ENCODE results near the gene ART1. TPM values are rescaled to one million over a fixed set of nuclear protein-coding genes. Genes with fewer than 3 reads are reported as not detected.
"Not testable (repeated sequence)": the region's sequence is repeated elsewhere in the genome, so short reads cannot be mapped to it uniquely, and the experiment has no call there.

ART1 gene
- total RNA-seq, 1 donor from 2014 or later: not detected

DNA sequence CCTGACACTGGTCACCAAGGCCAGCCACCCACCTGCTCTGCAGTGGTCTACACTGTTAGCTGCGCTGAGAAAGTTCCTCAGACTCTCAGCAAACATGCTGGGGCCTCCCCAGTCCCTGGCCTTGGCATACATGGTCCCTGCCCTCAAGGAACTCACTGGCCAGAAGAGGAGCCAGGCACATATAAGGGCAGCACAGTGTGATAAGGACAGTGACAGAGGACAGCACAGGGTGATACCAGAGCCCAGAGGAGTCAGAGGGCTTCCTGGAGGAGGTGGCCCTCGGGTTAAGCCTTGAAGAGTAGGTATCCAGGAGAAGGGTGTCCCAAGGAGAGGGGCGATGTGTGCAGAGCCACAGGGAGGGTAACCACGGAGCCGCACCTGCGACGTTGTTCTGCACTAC lies 624 bp downstream of the ART1 start:
- Mint-ChIP-seq H3K27ac (ENCODE audit: unreplicated experiment) (no peak overlapping the region), H3K36me3 (ENCODE audit: unreplicated experiment) (peaks cover 3% of the 10 kb centered on the region), H3K4me1 (ENCODE audit: unreplicated experiment) (peaks cover 12% of the 10 kb centered on the region), H3K27me3 (ENCODE audit: unreplicated experiment) (peaks cover 33% of the 10 kb centered on the region), H3K9me3 (ENCODE audit: unreplicated experiment) (peaks cover 5% of the 10 kb centered on the region), H3K4me3 (ENCODE audit: unreplicated experiment) (no peak overlapping the region)
- DNase-seq (ENCODE audit: extremely low spot score, unreplicated experiment): no peak
- TF ChIP-seq CTCF (IDR thresholded peaks at IDR 0.05): no peak

DNA sequence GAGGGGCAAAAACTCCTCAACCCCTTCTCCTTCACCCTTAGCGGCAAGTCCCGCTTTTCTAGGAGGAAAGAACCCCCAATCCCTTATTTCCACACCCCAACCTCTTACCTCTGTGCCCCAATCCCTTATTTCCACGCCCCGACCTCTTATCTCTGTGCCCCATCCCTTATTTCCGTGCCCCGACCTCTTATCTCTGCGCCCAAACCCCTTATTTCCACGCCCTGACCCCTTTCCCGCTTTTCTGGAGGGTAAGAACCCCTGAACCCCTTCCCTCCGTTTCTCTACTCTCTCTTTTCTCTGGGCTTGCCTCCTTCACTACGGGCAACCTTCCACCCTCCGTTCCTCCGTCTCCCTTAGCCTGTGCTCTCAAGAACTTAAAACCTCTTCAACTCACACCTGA lies 3.9 kb downstream of the ART1 start:
- not testable (repeated sequence) for H3K36me3 Mint-ChIP-seq (ENCODE audit: unreplicated experiment); H3K4me3 Mint-ChIP-seq (ENCODE audit: unreplicated experiment); H3K27ac Mint-ChIP-seq (ENCODE audit: unreplicated experiment); H3K4me1 Mint-ChIP-seq (ENCODE audit: unreplicated experiment); H3K9me3 Mint-ChIP-seq (ENCODE audit: unreplicated experiment); DNase-seq (ENCODE audit: extremely low spot score, unreplicated experiment)
- peaks cover 37% of the 10 kb centered on the region for H3K27me3 Mint-ChIP-seq (ENCODE audit: unreplicated experiment)

GRCh38 chr11:3649374-3649773 lies 4.4 kb downstream of the ART1 start:
- H3K4me1 Mint-ChIP-seq (ENCODE audit: unreplicated experiment); H3K36me3 Mint-ChIP-seq (ENCODE audit: unreplicated experiment); H3K9me3 Mint-ChIP-seq (ENCODE audit: unreplicated experiment); H3K27ac Mint-ChIP-seq (ENCODE audit: unreplicated experiment); H3K4me3 Mint-ChIP-seq (ENCODE audit: unreplicated experiment); DNase-seq (ENCODE audit: extremely low spot score, unreplicated experiment): not testable (repeated sequence)
- H3K27me3 Mint-ChIP-seq (ENCODE audit: unreplicated experiment): peaks cover 37% of the 10 kb centered on the region

DNA sequence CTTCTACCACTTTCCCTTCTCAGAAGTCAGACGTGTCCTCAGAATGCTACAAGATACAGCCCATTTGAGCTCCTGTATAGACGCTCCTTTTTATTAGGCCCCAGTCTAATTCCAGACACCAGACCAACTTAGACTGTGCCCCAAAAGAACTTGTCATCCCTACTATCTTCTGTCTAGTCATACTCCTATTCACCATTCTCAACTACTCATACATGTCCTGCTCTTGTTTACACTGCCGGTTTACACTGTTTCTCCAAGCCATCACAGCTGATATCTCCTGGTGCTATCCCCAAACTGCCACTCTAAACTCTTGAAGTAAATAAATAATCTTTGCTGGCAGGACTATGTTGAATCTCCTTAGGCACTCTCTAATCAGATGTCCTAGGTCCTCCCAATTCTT lies 7.6 kb downstream of the ART1 start:
- H3K36me3 Mint-ChIP-seq (ENCODE audit: unreplicated experiment); H3K4me1 Mint-ChIP-seq (ENCODE audit: unreplicated experiment); H3K27ac Mint-ChIP-seq (ENCODE audit: unreplicated experiment); H3K9me3 Mint-ChIP-seq (ENCODE audit: unreplicated experiment); DNase-seq (ENCODE audit: extremely low spot score, unreplicated experiment); H3K4me3 Mint-ChIP-seq (ENCODE audit: unreplicated experiment): not testable (repeated sequence)
- peaks cover 35% of the 10 kb centered on the region for H3K27me3 Mint-ChIP-seq (ENCODE audit: unreplicated experiment)

DNA sequence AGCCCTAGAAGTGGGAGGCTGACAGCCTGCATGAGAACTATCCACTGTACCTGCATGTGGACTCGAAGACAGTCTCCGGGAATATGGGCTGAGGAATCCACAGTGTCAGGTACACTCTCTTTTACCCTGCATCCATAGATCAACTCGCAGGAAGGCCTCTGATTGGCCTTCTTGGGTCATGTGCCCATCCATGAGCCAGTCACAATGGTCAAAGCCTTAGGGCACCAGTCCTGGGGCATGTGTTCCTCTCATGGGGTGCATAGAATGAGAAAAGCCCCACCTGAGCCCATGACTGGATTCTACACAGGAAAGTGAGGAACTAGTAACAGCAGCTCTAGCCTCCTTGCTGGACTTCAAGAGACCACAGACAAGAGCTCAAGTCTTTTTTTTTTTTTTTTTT lies 10.6 kb downstream of the ART1 start:
- Mint-ChIP-seq H3K36me3 (ENCODE audit: unreplicated experiment) (no peaks in the 10 kb centered on the region), H3K4me1 (ENCODE audit: unreplicated experiment) (no peaks in the 10 kb centered on the region)

DNA sequence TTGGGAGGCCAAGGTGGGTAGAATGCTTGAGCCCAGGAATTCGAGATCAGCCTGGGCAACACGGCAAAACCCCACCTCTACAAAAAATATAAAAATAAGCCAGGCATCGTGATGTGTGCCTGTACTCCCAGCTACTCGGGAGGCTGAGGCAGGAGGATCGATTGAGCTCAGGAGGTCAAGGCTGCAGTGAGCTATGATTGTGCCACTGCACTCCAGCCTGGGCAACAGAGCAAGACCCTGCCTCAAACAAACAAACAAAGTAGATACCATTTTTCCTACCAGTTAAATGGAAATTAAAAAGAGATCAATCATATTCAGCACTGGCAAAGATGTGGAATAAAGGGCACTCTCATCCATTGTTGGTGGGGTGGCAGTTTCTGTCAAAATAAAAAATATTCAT lies 12.4 kb downstream of the ART1 start:
- H3K9me3 Mint-ChIP-seq (ENCODE audit: unreplicated experiment); H3K4me3 Mint-ChIP-seq (ENCODE audit: unreplicated experiment); H3K36me3 Mint-ChIP-seq (ENCODE audit: unreplicated experiment); H3K27ac Mint-ChIP-seq (ENCODE audit: unreplicated experiment); H3K4me1 Mint-ChIP-seq (ENCODE audit: unreplicated experiment); DNase-seq (ENCODE audit: extremely low spot score, unreplicated experiment): not testable (repeated sequence)
- H3K27me3 Mint-ChIP-seq (ENCODE audit: unreplicated experiment): peaks cover 12% of the 10 kb centered on the region

More for the DNA sequence above, 10.6 kb downstream of the ART1 start:
- H3K4me3 Mint-ChIP-seq (ENCODE audit: unreplicated experiment): no peak overlapping the region
- no peak overlapping the region for H3K27ac Mint-ChIP-seq (ENCODE audit: unreplicated experiment)
- no peak for DNase-seq (ENCODE audit: extremely low spot score, unreplicated experiment)
- H3K27me3 Mint-ChIP-seq (ENCODE audit: unreplicated experiment): peaks cover 16% of the 10 kb centered on the region
- TF ChIP-seq CTCF (IDR thresholded peaks at IDR 0.05): no peak
- no peaks in the 10 kb centered on the region for H3K9me3 Mint-ChIP-seq (ENCODE audit: unreplicated experiment)

DNA sequence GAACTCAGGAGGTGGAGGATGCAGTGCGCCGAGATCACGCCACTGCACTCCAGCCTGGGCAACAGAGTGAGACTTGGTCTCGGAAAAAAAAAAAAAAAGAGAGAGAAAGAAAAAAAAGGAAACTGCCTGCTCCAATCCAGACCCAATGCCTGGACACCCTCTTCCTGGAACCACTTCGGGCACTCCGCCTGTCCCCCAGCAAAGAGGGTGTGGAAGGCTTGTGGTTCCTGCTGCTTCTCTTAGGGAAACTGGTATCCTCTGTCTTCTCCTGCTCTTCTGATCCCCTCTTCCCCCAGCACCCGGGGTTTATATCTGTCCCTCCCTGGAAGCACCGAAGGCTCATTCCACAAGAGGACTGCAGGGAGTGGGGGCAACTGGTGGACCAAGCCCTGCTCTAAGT lies 13.3 kb downstream of the ART1 start:
- DNase-seq (ENCODE audit: extremely low spot score, unreplicated experiment): no peak
- Mint-ChIP-seq H3K27me3 (ENCODE audit: unreplicated experiment) (peaks cover 12% of the 10 kb centered on the region), H3K4me3 (ENCODE audit: unreplicated experiment) (no peak overlapping the region), H3K9me3 (ENCODE audit: unreplicated experiment) (no peaks in the 10 kb centered on the region), H3K27ac (ENCODE audit: unreplicated experiment) (no peak overlapping the region), H3K36me3 (ENCODE audit: unreplicated experiment) (no peaks in the 10 kb centered on the region), H3K4me1 (ENCODE audit: unreplicated experiment) (no peaks in the 10 kb centered on the region)
- no peak for TF ChIP-seq CTCF (IDR thresholded peaks at IDR 0.05)
